Measurements from ENCODE around the gene RPH3AL. TPM values are rescaled to one million over a fixed set of nuclear protein-coding genes. Genes with fewer than 3 reads are reported as not detected.

Gene RPH3AL
- total and polyA plus RNA-seq, 10 of the 15 experiments (the other 5 are each of a cell fraction or from before 2014, with no cell fraction given) = 0.04 to 1.2 (median 0.47) TPM; not detected in 2

DNA sequence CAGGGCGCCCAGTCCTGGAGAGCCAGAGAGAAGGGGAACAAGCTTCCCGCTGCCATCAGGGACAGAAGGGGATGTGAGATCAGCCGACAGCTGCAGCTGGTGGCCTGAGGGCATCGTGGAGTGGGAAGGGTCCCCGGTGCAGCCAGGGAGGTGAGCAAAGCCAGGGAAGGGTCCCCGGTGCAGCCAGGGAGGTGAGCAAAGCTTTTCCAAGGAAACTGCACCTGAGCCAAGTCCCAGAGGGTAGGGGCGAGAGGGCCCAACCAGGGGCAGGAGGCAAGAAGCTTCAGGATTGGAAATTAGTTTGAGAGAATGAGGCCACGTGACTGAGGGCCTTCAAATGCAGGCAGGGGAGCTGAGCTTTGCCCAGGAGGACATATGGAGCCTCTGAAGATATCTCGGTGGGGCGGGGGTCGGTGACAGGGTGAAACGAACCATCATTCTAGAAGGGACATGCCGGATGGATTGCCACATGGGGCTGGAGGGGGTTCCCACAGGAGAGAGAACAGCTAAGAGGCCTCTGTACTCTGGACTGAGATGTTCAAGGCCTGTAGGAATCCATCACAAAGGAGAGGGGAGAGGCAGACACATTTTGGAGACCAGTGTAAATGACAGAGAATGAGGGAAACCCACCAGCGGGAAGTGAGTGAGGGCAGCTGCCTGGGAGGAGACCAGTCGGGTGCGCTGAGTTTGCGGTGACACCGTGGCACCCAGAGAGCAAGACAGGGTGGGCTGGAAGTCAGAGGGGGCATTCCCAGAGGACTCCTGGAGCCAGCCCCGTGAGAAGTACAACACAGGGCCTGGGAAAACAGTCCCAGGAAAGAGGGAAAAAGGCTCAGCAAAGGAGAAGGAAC is 31.4 kb upstream of the RPH3AL start:
- Histone ChIP-seq H3K4me2 (ENCODE audit: control insufficient read depth, insufficient read depth) (no peak overlapping the region), H3K27ac (ENCODE audit: control insufficient read depth, insufficient read depth) (no peak overlapping the region), H2AFZ (ENCODE audit: control insufficient read depth, low read depth, low read length) (no peak overlapping the region), H3K79me2 (ENCODE audit: control insufficient read depth, insufficient read depth, low read length) (no peaks in the 10 kb centered on the region), H4K20me1 (ENCODE audit: control insufficient read depth, insufficient read depth) (no peaks in the 10 kb centered on the region), H3K36me3 (ENCODE audit: control insufficient read depth in 2 of 2, insufficient read depth in 2 of 2, low read length in 1 of 2) (no peaks in the 10 kb centered on the region), H3K27me3 (replicated peaks in 1 of 2; ENCODE audit: control insufficient read depth in 2 of 2, insufficient read depth in 2 of 2, low read length in 1 of 2) (peaks cover 0 to 3% of the 10 kb centered on the region in 2 experiments; a peak in 2 of 4 replicates), H3K9me3 (replicated peaks; ENCODE audit: control insufficient read depth, insufficient read depth, low read length) (no peaks in the 10 kb centered on the region), H3K4me1 (ENCODE audit: control insufficient read depth, insufficient read depth, low read length) (no peaks in the 10 kb centered on the region), H3K9ac (ENCODE audit: control insufficient read depth, insufficient read depth, low read length) (no peak overlapping the region), H3K4me3 (no peak overlapping the region)
- RAD21 ChIA-PET (ENCODE audit: unreplicated experiment) = interaction anchor here (1.1 kb wide), 1 partner anchor 77 kb away, joined by 3 read pairs; no protein-coding TSS in a partner anchor
- no peak for TF ChIP-seq CHD1 (IDR thresholded peaks at IDR 0.05; ENCODE audit: low read depth, low read length)
- intact Hi-C loops (cut with micrococcal nuclease; ENCODE audit: unreplicated experiment) (no loop called here), in situ Hi-C loops (cut with MboI) (no loop called here)
- no TSS peak for BruUV-seq (replicated peaks)
- SMC1A ChIA-PET (ENCODE audit: uncharacterized antibody, unreplicated experiment) = interaction anchor here (0.6 to 1.0 kb wide), 2 partner anchors 18 to 61 kb away, joined by 3 to 4 read pairs; no protein-coding TSS in a partner anchor
- no peak for DNase-seq (ENCODE audit: low read depth, low spot score)
- CTCF ChIA-PET = interaction anchor here (0.8 kb wide), 1 partner anchor 239 kb away, joined by 3 read pairs; no protein-coding TSS in a partner anchor
- FAIRE-seq = no peak
- 44% methylated on average over 19 of the region's 19 CpGs for WGBS (ENCODE audit: insufficient coverage, insufficient replicate concordance, low lambda C conversion rate, missing lambda C conversion rate)
- no peak for ATAC-seq
- POLR2A ChIA-PET = no interaction called here

DNA sequence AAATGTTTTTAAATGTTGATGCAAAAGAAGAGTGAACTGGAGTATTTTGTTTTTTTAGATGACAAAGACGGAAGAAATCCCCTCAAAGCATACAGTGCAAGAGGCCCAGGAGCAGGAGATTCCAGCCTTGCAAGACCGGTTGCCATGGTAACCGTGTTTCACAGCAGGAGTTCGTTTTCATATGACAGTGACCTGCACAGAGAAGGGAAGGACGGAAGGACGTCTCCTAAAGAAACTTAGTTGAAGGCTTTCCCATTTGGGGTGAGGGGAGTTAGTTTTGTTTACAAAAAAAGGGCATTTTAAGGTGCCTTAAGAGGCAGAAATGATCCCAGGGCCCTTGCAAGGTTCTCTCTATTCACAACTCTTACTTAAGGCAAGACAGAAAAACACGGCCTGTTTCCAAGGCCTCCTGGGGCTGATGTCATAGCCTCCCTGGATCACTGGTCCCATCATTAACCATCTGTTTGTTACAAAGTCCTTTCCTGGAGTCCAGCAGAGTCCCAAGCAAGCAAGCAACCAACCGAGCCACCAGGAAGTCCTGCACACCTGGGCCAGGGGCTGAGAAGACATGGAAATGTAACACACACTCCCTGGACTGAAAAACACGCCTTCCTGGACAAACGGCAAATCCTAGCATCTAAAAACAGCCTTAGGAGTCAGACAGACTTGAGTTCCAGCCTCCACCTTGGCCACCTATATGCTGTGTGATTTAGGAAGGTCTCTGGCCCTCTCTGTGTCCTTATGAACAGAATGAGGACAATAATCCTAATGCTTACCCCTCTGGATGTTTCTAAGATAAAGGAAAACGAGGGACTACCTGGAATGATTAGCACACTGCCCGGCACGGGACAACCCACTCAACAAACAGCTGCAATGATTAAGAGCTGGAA is 30.3 kb upstream of the RPH3AL start:
- in situ Hi-C loops (cut with MboI) = no loop called here
- Histone ChIP-seq H3K79me2 (ENCODE audit: control insufficient read depth, insufficient read depth, low read length) (no peaks in the 10 kb centered on the region), H4K20me1 (ENCODE audit: control insufficient read depth, insufficient read depth) (no peaks in the 10 kb centered on the region), H3K9me3 (replicated peaks; ENCODE audit: control insufficient read depth, insufficient read depth, low read length) (no peaks in the 10 kb centered on the region), H3K36me3 (ENCODE audit: control insufficient read depth in 2 of 2, insufficient read depth in 2 of 2, low read length in 1 of 2) (no peaks in the 10 kb centered on the region), H3K27ac (ENCODE audit: control insufficient read depth, insufficient read depth) (no peak overlapping the region), H2AFZ (ENCODE audit: control insufficient read depth, low read depth, low read length) (no peak overlapping the region), H3K4me3 (no peak overlapping the region), H3K9ac (ENCODE audit: control insufficient read depth, insufficient read depth, low read length) (no peak overlapping the region), H3K27me3 (replicated peaks in 1 of 2; ENCODE audit: control insufficient read depth in 2 of 2, insufficient read depth in 2 of 2, low read length in 1 of 2) (peaks cover 0 to 3% of the 10 kb centered on the region in 2 experiments; a peak in 2 of 4 replicates), H3K4me2 (ENCODE audit: control insufficient read depth, insufficient read depth) (no peak overlapping the region), H3K4me1 (ENCODE audit: control insufficient read depth, insufficient read depth, low read length) (no peaks in the 10 kb centered on the region)
- intact Hi-C loops (cut with micrococcal nuclease; ENCODE audit: unreplicated experiment) = no loop called here
- FAIRE-seq = no peak
- no peak for ATAC-seq
- 42% methylated on average over 13 of the region's 13 CpGs for WGBS (ENCODE audit: insufficient coverage, insufficient replicate concordance, low lambda C conversion rate, missing lambda C conversion rate)
- SMC1A ChIA-PET (ENCODE audit: uncharacterized antibody, unreplicated experiment) = no interaction called here
- BruUV-seq (replicated peaks) = no TSS peak
- POLR2A ChIA-PET = no interaction called here
- RAD21 ChIA-PET (ENCODE audit: unreplicated experiment) = interaction anchor here (1.1 kb wide), 1 partner anchor 75 kb away, joined by 3 read pairs; no protein-coding TSS in a partner anchor
- CTCF ChIA-PET = interaction anchor here (0.8 kb wide), 1 partner anchor 238 kb away, joined by 3 read pairs; no protein-coding TSS in a partner anchor
- no peak for DNase-seq (ENCODE audit: low read depth, low spot score)
- TF ChIP-seq PAX8 (IDR thresholded peaks at IDR 0.05) (no peak), BMI1 (IDR thresholded peaks at IDR 0.05; ENCODE audit: borderline replicate concordance) (peak; percentile 83)
